Gastrocnemius medialis (tissue), 4 donors: ENCODE data around the gene LRMDA. TPM values are rescaled to one million over a fixed set of nuclear protein-coding genes. Genes with fewer than 3 reads are reported as not detected.

Source experiments
- ATAC-seq, 2 donors: fragments of 150-250 bp; one replicate each; pipeline ENCODE4 v1.9.1; 2016
- DNase-seq, 2 donors: peaks; one replicate each; pipeline ENCODE4 v3.0.0-alpha.2; 2019
- H3K27ac ChIP-seq, 4 donors: fragments of 200-600 bp; sonication (generic); 1 replicate in 1 of 4; 2 replicates in 3 of 4; pipeline ENCODE4 v1.5.1; 2016 to 2018; ENCODE audit warnings: mild to moderate bottlenecking in 2 of 4, moderate library complexity in 1 of 4
- H3K27me3 ChIP-seq, 3 donors: fragments of 200-600 bp; sonication (generic) in 2 of 3; 1 replicate in 1 of 3; 2 replicates in 2 of 3; pipeline versions ENCODE4 v1.5.1 to v1.6.0; 2016 to 2019; ENCODE audit warnings: mild to moderate bottlenecking in 1 of 3, moderate library complexity in 1 of 3
- H3K36me3 ChIP-seq, 2 donors: fragments of 200-600 bp; sonication (generic) in 1 of 2; one replicate each; pipeline ENCODE4 v1.5.1; 2017 to 2018
- H3K4me1 ChIP-seq, 2 donors: fragments of 200-600 bp; sonication (generic) in 1 of 2; one replicate each; pipeline ENCODE4 v1.5.1; 2016 to 2017; ENCODE audit warnings: mild to moderate bottlenecking in 2 of 2
- H3K4me3 ChIP-seq, 4 donors: fragments of 200-600 bp; sonication (generic) in 3 of 4; 1 replicate in 1 of 4; 2 replicates in 3 of 4; pipeline ENCODE4 v1.5.1; 2016 to 2019; ENCODE audit warnings: mild to moderate bottlenecking in 2 of 4
- H3K9me3 ChIP-seq, 3 donors: fragments of 200-600 bp; sonication (generic) in 2 of 3; 1 replicate in 1 of 3; 2 replicates in 2 of 3; pipeline ENCODE4 v1.5.1; 2016 to 2019
- POLR2A ChIP-seq, 2 donors: fragments of 450-650 bp; IDR thresholded peaks; one replicate each; pipeline ENCODE4 v1.6.1; 2017; ENCODE audit warnings: antibody characterized with exemption in 2 of 2, mild to moderate bottlenecking in 2 of 2, moderate library complexity in 2 of 2
- in situ Hi-C, 4 donors: fragments of 200-750 bp; cut with MboI; loops; one replicate each; pipeline versions ENCODE4 v1.15.0 to v1.8.0; 2017; ENCODE audit warnings: low sequenced_read_pairs in 4 of 4
- intact Hi-C: fragments of 100-400 bp; cut with DNase I; formaldehyde crosslinking; loops from one replicate; pipeline ENCODE4 v1.15.1; 2023; ENCODE audit warnings: low total_unique reads
- total RNA-seq, 4 donors: library from RNA; depleted of rRNA; stranded (reverse); fragments of >200 nt; gene quantifications; one replicate each; pipeline versions ENCODE4 v1.1.0 to v1.2.3, GENCODE V29; 2016
- TF ChIP-seq, protein P1 (sequence below), 5 experiments: fragments of 450-650 bp in 3 of 5; fragments of 200-600 bp in 2 of 5; sonication (generic) in 2 of 5; IDR thresholded peaks in 4 of 5; conservative IDR thresholded peaks in 1 of 5; 1 replicate in 4 of 5; 2 replicates in 1 of 5; pipeline ENCODE4 v1.5.1; 2016 to 2019; ENCODE audit warnings: antibody characterized with exemption in 5 of 5, mild to moderate bottlenecking in 3 of 5, moderate library complexity in 3 of 5

Gene LRMDA
- total RNA-seq, 4 donors from 2014 or later: 0.80 to 4.5 (median 1.4) TPM

- no peak overlapping the region for H3K4me3 ChIP-seq
- TF ChIP-seq POLR2A (IDR thresholded peaks at IDR 0.05): no peak
- TF ChIP-seq, protein P1, sequence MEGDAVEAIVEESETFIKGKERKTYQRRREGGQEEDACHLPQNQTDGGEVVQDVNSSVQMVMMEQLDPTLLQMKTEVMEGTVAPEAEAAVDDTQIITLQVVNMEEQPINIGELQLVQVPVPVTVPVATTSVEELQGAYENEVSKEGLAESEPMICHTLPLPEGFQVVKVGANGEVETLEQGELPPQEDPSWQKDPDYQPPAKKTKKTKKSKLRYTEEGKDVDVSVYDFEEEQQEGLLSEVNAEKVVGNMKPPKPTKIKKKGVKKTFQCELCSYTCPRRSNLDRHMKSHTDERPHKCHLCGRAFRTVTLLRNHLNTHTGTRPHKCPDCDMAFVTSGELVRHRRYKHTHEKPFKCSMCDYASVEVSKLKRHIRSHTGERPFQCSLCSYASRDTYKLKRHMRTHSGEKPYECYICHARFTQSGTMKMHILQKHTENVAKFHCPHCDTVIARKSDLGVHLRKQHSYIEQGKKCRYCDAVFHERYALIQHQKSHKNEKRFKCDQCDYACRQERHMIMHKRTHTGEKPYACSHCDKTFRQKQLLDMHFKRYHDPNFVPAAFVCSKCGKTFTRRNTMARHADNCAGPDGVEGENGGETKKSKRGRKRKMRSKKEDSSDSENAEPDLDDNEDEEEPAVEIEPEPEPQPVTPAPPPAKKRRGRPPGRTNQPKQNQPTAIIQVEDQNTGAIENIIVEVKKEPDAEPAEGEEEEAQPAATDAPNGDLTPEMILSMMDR (IDR thresholded peaks at IDR 0.05 in 4 of 5, conservative IDR thresholded peaks at IDR 0.05 in 1 of 5): no peak
- H3K27me3 ChIP-seq: no peaks in the 10 kb centered on the region
- no peak overlapping the region for H3K27ac ChIP-seq
- in situ Hi-C loops: loop anchor here in 1 of 4 donors (25.0 kb wide), 1 partner anchor 937 kb away; no protein-coding TSS in a partner anchor
- H3K36me3 ChIP-seq: no peaks in the 10 kb centered on the region
- ATAC-seq (peak; percentile 62), DNase-seq (peak in 1 of 2 donors; percentile 65)
- H3K9me3 ChIP-seq: no peaks in the 10 kb centered on the region
- peaks cover 0 to 13% of the 10 kb centered on the region in 2 donors for H3K4me1 ChIP-seq
- intact Hi-C loops: no loop called here
Measured at GRCh38 chr10:76324283-76324682, 892.9 kb downstream of the LRMDA start.

- intact Hi-C loops (no loop called here), in situ Hi-C loops (no loop called here)
- Histone ChIP-seq H3K27ac (no peak overlapping the region), H3K27me3 (no peaks in the 10 kb centered on the region), H3K36me3 (no peaks in the 10 kb centered on the region), H3K9me3 (no peaks in the 10 kb centered on the region), H3K4me1 (peaks cover 0 to 13% of the 10 kb centered on the region in 2 donors), H3K4me3 (no peak overlapping the region)
- no peak for TF ChIP-seq POLR2A (IDR thresholded peaks at IDR 0.05)
- TF ChIP-seq, protein P1 (IDR thresholded peaks at IDR 0.05 in 4 of 5, conservative IDR thresholded peaks at IDR 0.05 in 1 of 5): no peak
- DNase-seq (no peak), ATAC-seq (no peak)
Measured at GRCh38 chr10:76327441-76327840, 896.0 kb downstream of the LRMDA start.

DNA sequence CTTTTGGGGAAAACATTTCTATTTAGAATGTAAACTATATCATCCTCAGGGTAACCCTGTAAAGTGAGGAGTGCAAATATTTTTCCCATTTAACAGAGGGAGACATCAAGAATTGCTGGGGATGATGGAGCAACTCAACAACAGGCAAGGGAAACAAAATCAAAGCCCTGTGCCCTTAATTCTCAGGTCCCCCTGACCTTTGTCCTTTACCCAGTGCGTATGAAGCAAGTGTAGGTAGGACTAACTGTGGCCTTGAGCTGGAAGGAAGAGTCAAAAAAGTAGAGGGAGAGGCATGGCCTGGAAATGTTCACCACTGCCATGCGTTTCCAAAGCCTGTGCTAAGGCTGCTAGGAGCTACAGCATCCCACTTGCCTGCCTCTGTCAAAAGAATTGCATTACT is 896.9 kb downstream of the LRMDA start:
- ATAC-seq: no peak
- H3K9me3 ChIP-seq: no peaks in the 10 kb centered on the region
- TF ChIP-seq POLR2A (IDR thresholded peaks at IDR 0.05): no peak
- H3K4me3 ChIP-seq: no peak overlapping the region
- H3K36me3 ChIP-seq: no peaks in the 10 kb centered on the region
- in situ Hi-C loops: no loop called here
- intact Hi-C loops: no loop called here
- no peak overlapping the region for H3K27ac ChIP-seq
- DNase-seq: no peak
- H3K4me1 ChIP-seq: peaks cover 0 to 13% of the 10 kb centered on the region in 2 donors
- H3K27me3 ChIP-seq: no peaks in the 10 kb centered on the region

DNA sequence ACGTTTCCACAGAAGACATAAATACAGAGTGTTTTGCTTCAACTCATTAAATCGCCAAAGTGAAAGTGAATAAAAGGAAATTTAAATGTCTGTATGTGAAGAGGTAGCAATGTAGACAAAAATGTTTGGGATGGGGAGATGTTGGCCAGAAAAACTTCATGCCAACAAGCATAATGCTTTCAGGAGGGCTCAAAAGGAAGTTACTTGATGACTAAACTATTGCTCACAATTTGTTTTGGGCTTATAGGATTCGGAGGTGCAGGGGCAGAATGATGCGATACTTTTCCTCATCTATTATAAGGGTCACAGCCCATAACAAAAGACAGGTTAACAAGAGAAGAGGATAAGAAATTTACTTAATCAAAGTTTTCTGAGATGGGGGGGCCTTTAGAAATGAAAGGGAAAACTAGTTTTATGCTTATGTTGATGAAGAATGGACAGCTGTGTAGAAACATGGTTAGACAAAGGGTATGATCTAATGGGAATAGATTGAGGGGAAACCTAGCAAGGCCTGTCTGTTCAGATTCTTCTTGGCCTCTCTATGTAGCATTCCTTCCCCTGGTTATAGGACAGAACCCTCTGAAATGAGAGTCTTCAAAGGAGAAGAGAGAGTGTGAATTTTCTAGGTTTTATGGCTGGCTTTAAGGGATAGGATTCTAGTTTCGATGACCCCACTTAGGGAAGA is 898.6 kb downstream of the LRMDA start:
- peaks cover 0 to under 1% of the 10 kb centered on the region in 2 donors for H3K4me1 ChIP-seq
- no peaks in the 10 kb centered on the region for H3K9me3 ChIP-seq
- H3K4me3 ChIP-seq: no peak overlapping the region
- H3K27me3 ChIP-seq: no peaks in the 10 kb centered on the region
- TF ChIP-seq, protein P1 (IDR thresholded peaks at IDR 0.05 in 4 of 5, conservative IDR thresholded peaks at IDR 0.05 in 1 of 5): no peak
- TF ChIP-seq POLR2A (IDR thresholded peaks at IDR 0.05): no peak
- ATAC-seq: no peak
- H3K27ac ChIP-seq: no peak overlapping the region
- no peaks in the 10 kb centered on the region for H3K36me3 ChIP-seq
- in situ Hi-C loops: no loop called here
- intact Hi-C loops: no loop called here
- no peak for DNase-seq

- H3K27ac ChIP-seq: no peak overlapping the region
- H3K27me3 ChIP-seq: no peaks in the 10 kb centered on the region
- TF ChIP-seq, protein P1 (IDR thresholded peaks at IDR 0.05 in 4 of 5, conservative IDR thresholded peaks at IDR 0.05 in 1 of 5): no peak
- no peak for TF ChIP-seq POLR2A (IDR thresholded peaks at IDR 0.05)
- ATAC-seq: no peak
- DNase-seq: no peak
- intact Hi-C loops: no loop called here
- no peaks in the 10 kb centered on the region for H3K9me3 ChIP-seq
- H3K4me3 ChIP-seq: no peak overlapping the region
- H3K4me1 ChIP-seq: no peaks in the 10 kb centered on the region
- no peaks in the 10 kb centered on the region for H3K36me3 ChIP-seq
- in situ Hi-C loops: no loop called here
Measured at GRCh38 chr10:76331742-76332141, 900.3 kb downstream of the LRMDA start.
